IPS DF 19.7 (cell line): ENCODE measurements around the gene IRF7.

Experiments
- DNase-seq: peaks from one replicate; pipeline ENCODE4 v3.0.0-alpha.2; 2013; ENCODE audit warnings: low read depth, low spot score

IRF7 gene

GRCh38 chr11:621838-622237 is 6.1 kb upstream of the IRF7 start:
- DNase-seq: no peak

DNA sequence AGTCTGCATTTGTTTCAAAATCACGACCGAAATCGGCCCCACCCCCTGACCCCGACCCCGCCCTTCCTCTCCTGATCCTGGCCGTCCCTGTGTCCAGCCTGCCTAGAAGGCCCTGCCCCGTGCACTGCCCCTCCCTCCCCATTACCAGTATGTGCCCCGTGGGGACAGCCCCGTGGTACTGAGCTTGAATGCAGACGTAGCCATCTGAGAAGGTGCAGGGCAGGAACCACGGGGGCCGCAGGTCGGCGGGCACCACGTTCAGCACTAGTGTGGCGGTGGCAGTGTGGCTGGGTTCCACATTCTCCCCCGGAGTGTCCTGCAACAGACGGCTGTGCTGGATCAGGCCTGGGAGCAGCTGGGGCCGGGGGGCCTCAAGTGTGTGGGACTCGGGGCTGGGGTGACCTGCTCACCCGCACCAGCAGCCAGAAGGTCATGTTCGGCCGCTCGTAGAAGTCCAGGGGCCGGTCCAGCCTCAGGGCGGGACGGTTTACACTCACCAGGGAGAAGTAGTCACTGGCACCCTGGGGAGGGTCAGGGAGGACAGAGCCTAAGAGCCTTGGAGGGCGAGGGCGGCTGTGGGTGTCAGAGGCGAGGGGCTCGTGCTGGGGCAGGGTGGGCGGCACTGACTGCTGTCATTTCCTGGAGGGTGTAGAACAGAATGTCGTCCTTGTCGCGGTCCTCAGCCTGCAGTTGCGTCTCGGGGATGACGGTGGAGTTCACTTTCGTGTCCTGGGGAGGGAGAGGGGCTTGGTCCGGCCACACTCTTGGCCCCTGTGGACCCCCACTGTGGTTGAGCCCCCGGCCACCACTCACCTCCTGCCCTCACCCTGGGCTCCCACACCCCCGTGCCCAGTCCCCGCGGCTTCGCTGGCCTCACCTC is 5.4 kb upstream of the IRF7 start:
- DNase-seq: no peak

- DNase-seq: no peak
Observed at GRCh38 chr11:620201-620600, 4.5 kb upstream of the IRF7 start.

DNA sequence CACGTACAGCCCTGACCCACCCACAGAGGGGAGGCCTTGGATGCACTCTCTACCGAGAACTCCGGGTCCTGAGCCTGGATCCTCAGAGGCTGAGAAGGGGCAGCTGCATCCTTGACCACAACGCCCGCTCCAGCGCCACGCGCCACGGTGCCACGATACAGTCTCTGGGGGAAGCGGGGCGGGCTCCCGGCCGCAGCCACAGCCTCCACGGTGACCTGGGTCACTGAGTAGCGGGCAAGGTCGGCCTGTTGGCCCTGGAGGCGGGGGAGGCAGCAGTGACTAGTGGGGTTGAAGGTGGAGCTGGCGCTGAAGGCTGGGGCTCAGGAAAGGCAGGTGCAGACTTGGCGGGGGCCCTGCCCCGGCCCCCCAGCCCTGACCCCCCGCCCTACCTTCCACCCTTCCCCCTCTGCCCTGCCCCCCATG is 3.9 kb upstream of the IRF7 start:
- DNase-seq: no peak

GRCh38 chr11:618856-619627 is 3.3 kb upstream of the IRF7 start:
- no peak for DNase-seq

GRCh38 chr11:617912-618682 is 2.3 kb upstream of the IRF7 start:
- no peak for DNase-seq

- no peak for DNase-seq
Observed at GRCh38 chr11:617199-617911, 1.6 kb upstream of the IRF7 start.

DNA sequence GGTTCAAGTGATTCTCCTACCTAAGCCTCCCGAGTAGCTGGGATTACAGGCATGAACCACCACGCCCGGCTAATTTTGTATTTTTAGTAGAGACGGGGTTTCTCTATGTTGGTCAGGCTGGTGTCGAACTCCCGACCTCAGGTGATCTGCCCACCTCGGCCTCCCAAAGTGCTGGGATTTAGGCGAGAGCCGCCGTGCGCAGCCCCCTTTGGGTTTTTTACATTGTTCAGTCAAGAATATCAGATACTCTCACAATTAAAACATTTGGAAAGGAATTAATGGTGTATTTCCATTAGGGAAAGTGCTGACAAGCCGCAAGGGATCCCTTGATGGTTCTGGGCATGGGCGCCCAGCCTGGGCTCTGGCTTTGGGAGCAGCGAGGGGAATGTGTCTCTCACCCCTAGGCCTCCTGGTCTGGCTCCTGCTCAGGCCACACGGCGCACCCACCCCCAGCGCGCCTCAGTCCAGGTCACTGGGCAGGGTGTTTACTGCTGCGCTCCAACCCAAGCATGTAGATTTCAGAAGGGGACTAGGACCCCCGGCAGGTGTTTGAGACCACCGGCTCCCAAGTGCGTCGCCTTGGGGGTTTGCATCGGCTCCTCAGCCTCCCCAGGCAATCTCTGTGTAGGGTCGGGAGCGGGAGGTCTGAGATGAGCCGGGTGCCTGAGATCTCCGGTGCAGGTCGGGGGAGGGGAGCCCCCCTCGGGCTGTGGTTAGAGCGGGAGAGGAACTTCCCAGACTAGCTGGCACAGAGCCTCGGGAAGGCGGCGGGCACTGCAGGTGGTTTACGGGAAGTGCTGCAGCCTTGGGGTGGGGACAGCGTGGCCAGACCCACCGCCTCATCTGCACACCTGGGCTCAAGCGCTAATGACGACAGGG is 809 bp upstream of the IRF7 start:
- DNase-seq: no peak

DNA sequence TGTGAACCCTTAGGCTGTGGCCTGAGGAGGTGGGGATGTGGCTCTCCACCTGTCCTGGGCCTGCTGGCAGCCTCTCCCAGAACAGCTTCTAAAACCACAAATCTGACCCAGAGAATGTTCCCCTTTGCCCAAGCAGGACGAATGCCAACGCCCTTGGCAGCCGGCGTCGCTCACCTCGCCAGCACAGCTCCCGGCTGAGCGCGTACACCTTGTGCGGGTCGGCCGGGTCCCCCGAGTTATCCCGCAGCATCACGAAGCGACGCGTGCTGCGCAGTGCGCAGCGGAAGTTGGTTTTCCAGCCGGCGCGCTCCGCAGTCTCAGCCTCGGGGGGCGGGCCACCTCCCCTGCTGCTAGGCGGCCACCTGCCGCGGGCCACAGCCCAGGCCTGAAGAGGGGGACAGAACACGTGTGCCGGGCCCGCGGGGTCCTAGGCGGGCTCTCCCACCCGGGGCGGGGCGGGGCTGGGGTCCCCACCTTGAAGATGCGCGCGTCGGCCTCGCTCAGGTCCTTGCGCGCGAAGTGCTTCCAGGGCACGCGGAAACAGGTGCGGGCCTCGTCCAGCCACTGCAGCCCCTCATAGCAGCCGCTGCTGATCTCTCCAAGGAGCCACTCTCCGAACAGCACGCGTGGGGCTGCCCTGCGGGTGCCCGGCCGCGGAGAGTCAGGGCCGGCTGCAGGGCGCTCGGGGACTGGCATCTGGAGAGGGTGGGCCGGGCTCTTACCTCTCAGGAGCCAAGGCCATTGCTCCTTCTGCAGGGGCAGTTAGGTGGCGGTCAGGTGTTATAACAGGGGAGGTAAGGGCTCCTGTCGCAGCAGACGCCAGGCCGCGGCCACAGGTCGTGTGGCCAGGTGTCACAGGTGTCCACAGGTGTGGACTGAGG is 887 bp downstream of the IRF7 start:
- no peak for DNase-seq

- DNase-seq: no peak
Observed at GRCh38 chr11:614021-614622, 1.6 kb downstream of the IRF7 start.

DNA sequence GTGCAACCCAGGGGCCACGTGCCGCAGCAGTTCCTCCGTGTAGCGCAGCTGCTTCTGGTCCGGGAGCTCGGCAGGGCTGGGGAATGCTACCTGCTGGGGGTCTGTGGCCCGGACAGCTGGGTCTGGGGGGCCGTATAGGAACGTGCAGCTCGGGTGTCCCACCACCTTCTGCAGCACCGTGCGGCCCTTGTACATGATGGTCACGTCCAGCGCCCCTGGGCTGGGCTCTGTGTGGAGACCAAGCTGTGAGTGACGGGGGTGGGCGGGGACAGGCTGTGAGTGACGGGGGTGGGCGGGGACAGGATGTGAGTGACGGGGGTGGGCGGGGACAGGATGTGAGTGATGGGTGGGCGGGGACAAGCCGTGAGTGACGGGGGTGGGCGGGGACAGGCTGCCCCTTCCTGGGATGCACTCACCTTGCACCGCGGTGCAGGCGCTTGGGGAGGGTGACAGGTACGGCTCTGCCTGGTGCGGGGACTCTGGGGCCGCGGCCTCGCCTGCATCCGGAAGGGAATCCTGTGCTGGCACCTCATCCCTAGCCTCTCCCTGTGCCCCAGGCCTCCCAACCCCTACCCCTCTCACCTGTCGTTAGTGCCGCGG is 2.3 kb downstream of the IRF7 start:
- DNase-seq: no peak

DNA sequence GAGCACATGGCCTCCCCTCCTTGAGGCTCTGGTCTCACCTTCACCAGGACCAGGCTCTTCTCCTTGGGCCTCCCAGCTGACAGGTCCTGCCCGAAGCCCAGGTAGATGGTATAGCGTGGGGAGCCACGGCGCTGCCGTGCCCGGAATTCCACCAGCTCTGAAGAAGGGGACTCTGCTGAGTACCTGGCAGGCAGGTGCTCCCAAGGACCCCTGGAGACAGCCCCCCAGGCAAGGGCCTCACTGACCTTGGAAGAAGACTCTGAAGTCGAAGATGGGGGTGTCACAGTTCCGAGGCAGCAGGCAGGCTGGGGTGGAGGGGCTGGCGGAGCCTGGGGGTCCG is 2.8 kb downstream of the IRF7 start:
- no peak for DNase-seq

GRCh38 chr11:612201-612960 is 3.4 kb downstream of the IRF7 start:
- no peak for DNase-seq

- DNase-seq: no peak
Observed at GRCh38 chr11:611001-611996, 4.5 kb downstream of the IRF7 start.

- DNase-seq: no peak
Observed at GRCh38 chr11:610146-610801, 5.5 kb downstream of the IRF7 start.

- DNase-seq: no peak
Observed at GRCh38 chr11:609341-609811, 6.4 kb downstream of the IRF7 start.
